ENCODE results near the gene PPEF1. TPM values are rescaled to one million over a fixed set of nuclear protein-coding genes. Genes with fewer than 3 reads are reported as not detected.

Gene PPEF1
- total and polyA plus RNA-seq, 2 of the 4 experiments (the other 2 are of a cell fraction) = not detected

GRCh38 chrX:18725310-18725943 is 18.0 kb downstream of the PPEF1 start:
- H3K4ac ChIP-seq (ENCODE audit: low read depth, low read length) = no peak overlapping the region
- 69% methylated on average over 2 of the region's 8 CpGs; no CpG with 5 or more reads in 1 of the 2 experiments for WGBS, 2 experiments (ENCODE audit: extremely low coverage in 2 of 2, insufficient read length in 1 of 2)
- H3K18ac ChIP-seq (ENCODE audit: low read depth, low read length) = no peak overlapping the region
- no peak overlapping the region for H2AFZ ChIP-seq (replicated peaks; ENCODE audit: low read length, poor library complexity)
- H2BK20ac ChIP-seq (ENCODE audit: low read depth, low read length) = no peak overlapping the region
- no peaks in the 10 kb centered on the region for H3K9me3 ChIP-seq (ENCODE audit: control insufficient read depth, insufficient read depth, low read length)
- H4K20me1 ChIP-seq (ENCODE audit: insufficient read depth, low read length) = no peaks in the 10 kb centered on the region
- H3K4me3 ChIP-seq (ENCODE audit: insufficient read depth, low read depth, low read length) = no peak overlapping the region
- no peak overlapping the region for H3K23ac ChIP-seq (ENCODE audit: low read depth, low read length)
- H4K8ac ChIP-seq (ENCODE audit: low read depth in 2 of 2, low read length in 2 of 2) = no peak overlapping the region
- no peak overlapping the region for H3K27ac ChIP-seq (ENCODE audit: insufficient read depth, low read length)
- H4K91ac ChIP-seq (ENCODE audit: insufficient read depth, low read depth, low read length) = no peak overlapping the region
- no peak overlapping the region for H3K14ac ChIP-seq (replicated peaks; ENCODE audit: low read depth, low read length)
- H3K9me1 ChIP-seq (ENCODE audit: insufficient read depth, low read length) = no peaks in the 10 kb centered on the region
- H4K5ac ChIP-seq (ENCODE audit: low read depth, low read length) = no peak overlapping the region
- intact Hi-C loops (cut with micrococcal nuclease) = no loop called here
- no peak overlapping the region for H3K4me2 ChIP-seq (ENCODE audit: low read depth, low read length)
- ChIA-PET POLR2A (ENCODE audit: unreplicated experiment) (no interaction called here), CTCF (no interaction called here)
- TF ChIP-seq CHD1 (IDR thresholded peaks at IDR 0.05; ENCODE audit: low read depth, low read length) = no peak
- no peaks in the 10 kb centered on the region for H3K36me3 ChIP-seq (ENCODE audit: control insufficient read depth, insufficient read depth, low read length)
- dilution Hi-C loops (cut with HindIII; ENCODE audit: low sequenced_read_pairs, unreplicated experiment) = no loop called here
- in situ Hi-C loops (cut with MboI; ENCODE audit: low sequenced_read_pairs) = no loop called here
- H2BK5ac ChIP-seq (ENCODE audit: low read depth, low read length, poor library complexity, severe bottlenecking) = no peak overlapping the region
- H3K9ac ChIP-seq (ENCODE audit: low read depth, low read length) = no peak overlapping the region
- H3K56ac ChIP-seq (ENCODE audit: extremely low read depth, insufficient read depth, low read length) = no peak overlapping the region
- H2BK15ac ChIP-seq (ENCODE audit: low read depth, low read length) = no peak overlapping the region
- no peaks in the 10 kb centered on the region for H3K27me3 ChIP-seq (ENCODE audit: control insufficient read depth, insufficient read depth, low read length)
- H3K4me1 ChIP-seq (ENCODE audit: control insufficient read depth, insufficient read depth, low read length) = no peaks in the 10 kb centered on the region
- no peak overlapping the region for H2AK9ac ChIP-seq (replicated peaks; ENCODE audit: low read depth, low read length, poor library complexity)
- H2BK120ac ChIP-seq (ENCODE audit: low read depth, low read length) = no peak overlapping the region
- DNase-seq (no peak), ATAC-seq (ENCODE audit: low read depth) (no peak)
- BruUV-seq (replicated peaks) = no TSS peak
- no peaks in the 10 kb centered on the region for H3K79me1 ChIP-seq (ENCODE audit: low read depth in 1 of 2, low read length in 2 of 2)
- no peak overlapping the region for H2AK5ac ChIP-seq (ENCODE audit: low read depth, low read length)
